ENCODE measurements around the gene S100A1.

DNA sequence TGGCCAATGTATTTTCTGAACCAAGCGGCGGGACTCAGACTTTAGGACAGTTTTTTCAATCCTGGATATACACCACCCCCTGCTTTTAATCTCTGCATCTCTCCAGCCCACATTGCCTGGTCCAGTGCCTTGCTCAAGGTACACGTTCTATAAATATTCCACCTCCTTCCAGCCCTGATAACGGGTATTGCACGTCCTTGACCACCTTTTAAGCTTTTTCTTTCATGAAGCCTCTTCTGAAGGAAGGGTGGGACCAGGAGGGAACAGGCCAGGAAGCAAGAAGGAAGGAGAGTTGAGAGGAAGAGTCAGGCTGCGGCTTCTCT is 18.7 kb upstream of the S100A1 start:
- TF ChIP-seq USF2 (IDR thresholded peaks at IDR 0.05; ENCODE audit: borderline replicate concordance, low read depth, low read length) (no peak), POLR2AphosphoS5 (IDR thresholded peaks at IDR 0.05; ENCODE audit: low read depth, low read length) (no peak), RAD21 (IDR thresholded peaks at IDR 0.05; ENCODE audit: low read length) (no peak), TCF12 (IDR thresholded peaks at IDR 0.05) (no peak), CTCF (IDR thresholded peaks at IDR 0.05) (no peak), TAF1 (IDR thresholded peaks at IDR 0.05; ENCODE audit: borderline replicate concordance, low read depth, low read length) (no peak), REST (IDR thresholded peaks at IDR 0.05; ENCODE audit: low read depth, low read length) (no peak), GABPA (IDR thresholded peaks at IDR 0.05; ENCODE audit: low read depth) (no peak), EZH2phosphoT487 (IDR thresholded peaks at IDR 0.05; ENCODE audit: borderline replicate concordance, low read depth) (no peak), RCOR1 (IDR thresholded peaks at IDR 0.05; ENCODE audit: low read length) (no peak), NFIC (IDR thresholded peaks at IDR 0.05; ENCODE audit: borderline replicate concordance) (no peak), FOXM1 (IDR thresholded peaks at IDR 0.05; ENCODE audit: low read depth) (no peak)
